ENCODE results near the gene RASSF8.
"Not testable (repeated sequence)": the region's sequence is repeated elsewhere in the genome, so short reads cannot be mapped to it uniquely, and the experiment has no call there.

RASSF8 gene

DNA sequence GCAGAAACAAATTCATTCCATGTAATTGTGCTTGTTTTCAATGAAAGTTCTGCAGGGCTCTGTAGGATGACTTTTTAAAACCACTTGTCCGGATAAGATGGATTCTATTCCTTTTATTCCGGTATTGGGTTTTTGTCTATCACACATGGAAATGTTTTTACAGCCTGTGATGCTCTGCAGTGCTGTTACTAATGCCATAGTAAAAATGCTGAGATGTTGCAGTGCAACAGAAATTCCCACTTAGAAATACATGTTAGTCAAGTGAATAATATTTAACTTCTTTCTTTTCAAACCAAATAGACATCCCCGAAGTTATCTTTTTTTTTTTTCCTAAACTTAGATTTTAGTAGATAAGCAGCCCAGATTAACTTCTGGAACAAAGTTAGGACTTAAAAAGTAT, 71.9 kb downstream of the RASSF8 start:
- DNase-seq = no peak

DNA sequence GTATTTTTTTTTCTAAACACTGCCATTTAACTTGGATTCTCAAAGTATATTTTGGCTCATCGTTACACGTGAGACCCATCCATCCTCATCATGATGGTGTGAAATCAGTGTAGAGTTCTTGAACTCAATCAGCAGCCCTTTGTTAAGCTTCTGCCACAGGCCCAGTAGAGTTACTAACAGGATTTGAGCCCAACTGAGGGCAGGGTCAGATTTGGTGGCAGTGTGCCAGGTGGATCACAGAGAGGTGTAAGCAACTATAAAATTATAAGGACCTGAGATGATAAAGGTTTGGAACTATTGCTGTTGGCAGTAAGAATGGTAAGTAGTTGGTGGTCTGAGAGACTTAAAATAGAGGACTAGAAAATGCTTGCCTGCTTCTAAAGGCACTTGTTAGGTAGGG, 72.8 kb downstream of the RASSF8 start:
- DNase-seq = no peak

DNA sequence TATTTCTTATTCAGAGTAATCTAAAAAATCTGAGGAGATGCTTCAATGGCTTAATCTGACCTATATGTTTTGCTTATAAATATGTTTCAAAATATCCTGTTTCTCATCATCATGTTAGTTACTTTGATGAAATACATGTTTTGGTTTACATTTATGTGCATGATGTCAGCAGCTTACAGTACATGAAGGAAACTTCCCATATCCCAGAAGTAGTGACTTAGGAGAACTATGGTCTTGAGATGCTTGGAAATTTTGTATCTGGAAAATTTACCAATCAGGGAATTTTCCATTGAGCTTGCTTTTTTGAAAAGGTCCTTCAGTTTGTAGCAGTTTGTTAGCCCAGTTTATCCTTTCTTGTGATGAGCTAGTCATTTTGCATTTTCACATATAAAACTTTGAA, 73.3 kb downstream of the RASSF8 start:
- no peak for DNase-seq

DNA sequence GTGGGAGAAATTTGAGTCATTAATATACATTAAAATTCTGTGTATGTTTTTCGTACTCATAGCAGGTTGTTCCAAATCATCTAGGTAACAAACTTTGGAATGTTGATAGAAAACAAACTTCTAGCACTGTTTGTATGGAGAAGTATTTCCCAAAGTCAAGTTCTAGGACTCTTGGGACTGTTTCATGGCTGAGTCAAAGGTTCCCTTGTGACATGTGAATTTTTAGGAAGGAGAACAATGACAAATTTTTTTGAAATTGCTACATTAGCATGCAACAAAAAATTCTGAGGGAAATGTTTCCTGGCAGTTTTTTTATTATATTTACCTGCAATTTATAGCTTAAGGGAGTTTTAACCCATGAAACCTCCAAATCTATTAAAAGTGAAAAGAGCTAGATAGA, 73.8 kb downstream of the RASSF8 start:
- no peak for DNase-seq

DNA sequence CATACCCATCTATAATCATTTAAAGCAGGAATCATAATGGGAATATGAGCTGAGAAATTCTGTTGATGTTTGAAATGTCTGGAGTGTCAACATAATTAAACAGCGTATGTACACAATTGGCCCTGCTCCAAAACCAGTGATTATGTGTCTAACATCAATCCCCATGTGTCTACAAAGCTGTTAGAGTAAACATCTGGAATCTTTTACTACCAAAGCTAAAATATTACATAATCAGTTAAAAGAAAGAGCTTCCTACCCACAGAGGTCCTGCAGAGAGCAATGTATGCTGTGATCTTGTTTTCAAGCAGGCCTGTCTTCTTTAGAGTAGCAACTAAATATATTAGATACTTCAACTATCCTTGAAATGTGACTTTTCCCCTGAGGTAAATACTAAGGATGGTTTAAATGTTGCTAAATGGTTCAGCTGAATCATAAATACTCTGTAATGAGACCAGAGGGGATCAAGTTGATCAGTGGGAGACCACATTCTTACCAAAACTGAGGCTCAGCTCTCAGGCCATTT, 74.3 kb downstream of the RASSF8 start:
- no peak for DNase-seq

DNA sequence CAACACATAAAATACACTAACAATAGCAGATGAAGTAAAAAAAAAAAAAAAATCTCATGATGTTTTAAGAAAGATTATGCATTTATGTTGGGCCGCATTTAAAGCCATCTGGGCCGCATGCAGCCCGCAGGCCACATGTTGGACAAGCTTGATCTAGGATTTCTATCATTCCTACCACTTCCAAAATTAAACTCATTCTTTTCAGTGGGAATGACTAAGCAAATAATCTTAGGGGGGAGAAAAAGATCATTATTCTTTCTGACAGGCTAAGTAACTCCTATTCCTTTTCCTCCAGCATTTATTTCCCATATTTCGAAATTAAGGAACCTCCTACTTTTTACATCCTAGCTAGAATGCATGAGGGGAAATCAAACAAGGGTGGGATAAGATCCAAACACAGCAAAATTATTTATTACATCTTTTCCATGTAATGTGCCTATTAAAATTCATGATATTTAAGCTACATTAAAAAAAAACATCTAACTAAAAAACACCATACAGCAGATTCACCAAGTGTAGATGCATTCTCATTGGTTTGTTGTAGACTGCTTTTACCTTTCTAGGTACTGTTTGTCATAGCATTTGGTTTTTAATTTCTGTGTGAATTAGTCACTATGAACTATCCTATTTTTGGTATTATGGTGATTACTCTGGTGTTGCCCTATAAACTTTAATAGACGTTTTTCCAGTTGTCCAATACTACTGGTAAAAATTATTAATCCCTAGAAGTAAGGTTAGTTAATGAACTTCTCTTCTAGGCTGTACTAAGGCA, 76.1 kb downstream of the RASSF8 start:
- no peak for DNase-seq

DNA sequence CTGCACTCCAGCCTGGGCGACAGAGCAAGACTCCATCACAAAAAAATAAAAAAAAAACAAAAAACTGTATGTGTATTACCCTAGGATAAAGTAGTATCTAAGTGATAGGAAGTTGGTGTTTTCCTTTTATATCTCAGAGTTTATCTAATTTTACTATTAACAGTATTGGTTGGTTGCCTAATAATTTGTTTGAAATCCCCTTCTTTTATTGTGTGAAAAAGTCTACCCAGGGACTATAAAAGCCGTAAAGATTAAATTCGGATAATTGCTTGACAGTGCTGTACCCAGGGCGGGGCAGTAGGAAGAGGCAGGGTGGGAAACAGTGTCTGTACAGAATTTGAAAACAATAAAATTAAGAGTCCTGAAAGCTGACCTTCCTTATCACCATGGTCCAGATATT, 78.4 kb downstream of the RASSF8 start:
- no peak for DNase-seq

DNA sequence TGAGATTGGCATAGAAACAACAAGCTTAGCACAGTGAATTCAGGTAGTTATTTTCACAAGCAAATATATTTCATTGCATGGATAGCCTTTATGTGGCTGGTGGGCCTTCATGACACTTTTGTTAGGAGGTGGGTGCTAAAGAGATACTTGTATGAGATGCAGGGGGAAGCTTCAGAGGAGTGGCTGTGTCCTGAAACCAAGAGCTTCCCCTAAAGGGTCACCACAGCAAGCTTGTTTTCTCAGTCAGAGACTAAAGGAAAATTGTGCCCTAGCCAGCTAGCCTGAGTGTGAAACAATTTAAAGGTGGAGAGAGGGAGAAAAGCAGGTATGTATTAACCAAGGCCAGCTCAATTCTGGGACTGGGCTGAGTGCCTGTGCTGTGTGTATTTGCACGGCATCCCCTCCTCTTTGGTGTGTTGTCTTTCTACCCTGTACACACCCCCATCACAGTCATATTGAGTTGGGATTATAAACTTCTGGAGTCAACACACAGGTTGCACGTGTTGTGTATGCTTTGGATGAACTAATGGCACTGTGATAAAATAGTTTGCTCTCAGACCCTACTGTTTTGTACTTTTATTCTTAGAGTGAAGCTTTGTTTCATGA, 79.2 kb downstream of the RASSF8 start:
- DNase-seq = no peak

DNA sequence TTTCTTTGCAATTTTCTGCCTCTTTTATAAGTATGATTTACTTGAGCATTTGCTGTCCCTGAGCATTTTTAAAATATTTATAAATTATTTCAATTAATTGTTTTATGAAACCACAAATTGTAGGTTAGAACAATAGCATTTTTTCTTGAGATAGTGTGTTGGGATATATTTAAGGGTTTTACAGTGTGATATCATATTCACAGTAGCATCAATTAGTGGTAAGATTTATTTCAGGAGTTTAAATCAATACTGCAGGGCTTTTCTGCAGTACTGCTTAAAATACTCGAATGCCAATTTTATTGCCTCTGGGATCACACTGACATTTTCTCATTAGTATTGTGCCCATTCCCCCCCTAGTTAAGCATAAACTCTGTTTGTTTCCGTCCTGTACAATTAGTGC, 84.2 kb downstream of the RASSF8 start:
- no peak for DNase-seq

DNA sequence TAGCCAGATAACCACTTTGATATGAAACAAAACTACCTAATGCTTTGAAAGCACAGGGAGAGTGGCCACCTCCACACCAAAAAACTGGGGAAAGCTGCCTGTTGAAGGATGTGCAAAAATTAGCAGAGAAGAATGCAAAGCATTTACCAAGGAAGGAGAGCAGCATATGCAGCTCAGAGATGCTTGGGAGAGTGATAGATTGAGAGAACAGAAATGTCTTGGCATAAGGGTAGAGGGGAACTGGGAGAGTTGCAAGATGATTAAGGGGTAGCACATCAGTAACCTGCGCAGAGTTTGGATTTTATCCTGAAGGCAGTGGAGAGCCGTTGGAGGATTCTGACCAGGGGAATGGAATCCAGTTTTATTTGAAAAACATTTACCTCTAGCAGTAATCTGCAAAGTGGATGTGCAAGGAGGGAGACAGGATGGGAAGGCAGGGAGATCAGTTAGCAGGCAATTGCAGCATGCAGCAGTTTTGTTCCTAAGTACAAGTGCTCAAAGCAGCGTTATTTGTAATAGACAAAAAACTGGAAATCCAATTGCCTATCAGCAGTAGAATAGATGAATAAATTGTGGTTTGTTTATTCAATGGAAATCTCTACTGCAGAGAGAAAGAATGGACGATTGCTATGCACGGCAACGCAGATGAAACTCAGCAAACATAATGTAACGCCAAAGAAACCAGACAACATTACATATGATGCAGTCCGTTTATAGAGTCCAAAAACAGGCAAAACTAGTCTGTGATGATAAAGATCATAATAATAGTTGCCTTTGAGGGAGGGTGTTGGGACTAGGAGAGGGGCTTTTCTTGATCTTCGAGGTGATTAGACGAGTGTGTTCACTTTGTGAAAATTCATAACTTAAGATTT, 84.9 kb downstream of the RASSF8 start:
- DNase-seq = no peak

DNA sequence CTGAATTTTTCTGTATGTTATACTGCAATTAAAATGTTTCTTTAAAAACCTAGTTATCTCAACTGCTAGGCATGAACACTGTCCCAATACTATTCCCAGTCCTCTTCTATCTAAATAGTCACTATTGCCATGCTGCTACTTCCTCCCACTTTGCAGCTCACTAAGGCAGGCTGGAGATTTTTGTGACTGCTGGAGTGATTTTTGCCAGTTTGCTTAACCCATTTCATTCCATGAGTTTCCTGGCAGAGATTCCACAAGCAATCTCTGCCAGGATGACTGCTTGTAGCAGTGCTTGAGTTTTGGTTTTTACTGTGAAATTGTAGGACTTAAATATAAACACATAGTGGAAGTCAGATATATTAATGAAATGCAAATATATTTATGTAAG, 85.5 kb downstream of the RASSF8 start:
- no peak for DNase-seq

DNA sequence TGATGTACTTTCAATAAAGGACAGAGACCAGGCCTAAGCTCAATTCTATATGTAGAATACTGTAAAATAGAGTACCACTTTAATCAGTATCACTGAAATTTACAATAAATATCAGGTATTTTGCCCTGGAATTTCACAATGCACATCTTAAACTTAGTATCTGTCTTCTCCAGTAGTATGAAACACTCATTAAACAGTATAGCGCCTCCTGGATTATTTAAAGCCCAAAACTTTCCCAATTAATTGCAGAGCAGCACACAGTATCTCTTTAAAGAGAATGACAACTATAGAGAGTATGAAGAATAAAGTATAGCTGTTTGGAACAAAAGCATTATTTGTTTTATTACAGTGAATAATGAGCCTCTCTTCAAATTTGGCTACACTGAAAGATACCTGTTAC, 86.1 kb downstream of the RASSF8 start:
- DNase-seq = no peak

DNA sequence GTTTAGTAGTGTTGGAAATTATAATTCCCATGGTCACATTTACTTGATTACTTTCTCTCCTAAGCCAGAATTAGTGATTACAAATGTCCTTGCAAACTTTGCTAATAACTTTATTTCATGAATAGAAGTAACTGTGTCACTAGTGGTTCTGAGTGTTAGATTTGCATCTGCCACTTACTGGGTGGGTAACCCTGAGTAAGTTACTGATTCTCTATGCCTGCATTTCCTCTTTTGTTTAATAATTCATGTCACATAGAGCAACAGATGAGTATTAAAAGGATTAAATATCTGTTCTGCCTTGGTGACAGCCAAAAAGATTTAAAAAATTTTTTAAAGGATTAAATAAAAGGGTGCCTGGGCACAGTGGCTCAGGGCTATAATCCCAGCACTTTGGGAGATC, 87.7 kb downstream of the RASSF8 start:
- DNase-seq = no peak

DNA sequence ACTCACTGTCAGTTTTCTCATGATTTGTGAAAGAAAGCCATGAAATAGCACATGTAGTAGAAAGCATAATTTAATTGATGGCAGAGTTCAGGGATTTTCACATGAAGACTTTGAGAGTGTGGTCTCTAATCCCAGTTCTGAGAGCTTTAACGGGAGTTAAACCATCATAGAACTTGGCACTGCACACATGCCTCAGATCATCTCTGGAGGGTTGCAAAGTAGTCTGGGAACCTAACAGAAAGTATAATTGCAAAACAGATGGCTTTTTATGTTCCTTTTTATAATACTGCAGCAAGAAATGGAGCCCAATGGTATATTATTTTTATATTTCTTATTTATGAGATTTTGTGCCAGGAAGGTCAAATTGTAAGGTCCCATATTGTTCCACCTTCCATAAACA, 88.4 kb downstream of the RASSF8 start:
- no peak for DNase-seq

DNA sequence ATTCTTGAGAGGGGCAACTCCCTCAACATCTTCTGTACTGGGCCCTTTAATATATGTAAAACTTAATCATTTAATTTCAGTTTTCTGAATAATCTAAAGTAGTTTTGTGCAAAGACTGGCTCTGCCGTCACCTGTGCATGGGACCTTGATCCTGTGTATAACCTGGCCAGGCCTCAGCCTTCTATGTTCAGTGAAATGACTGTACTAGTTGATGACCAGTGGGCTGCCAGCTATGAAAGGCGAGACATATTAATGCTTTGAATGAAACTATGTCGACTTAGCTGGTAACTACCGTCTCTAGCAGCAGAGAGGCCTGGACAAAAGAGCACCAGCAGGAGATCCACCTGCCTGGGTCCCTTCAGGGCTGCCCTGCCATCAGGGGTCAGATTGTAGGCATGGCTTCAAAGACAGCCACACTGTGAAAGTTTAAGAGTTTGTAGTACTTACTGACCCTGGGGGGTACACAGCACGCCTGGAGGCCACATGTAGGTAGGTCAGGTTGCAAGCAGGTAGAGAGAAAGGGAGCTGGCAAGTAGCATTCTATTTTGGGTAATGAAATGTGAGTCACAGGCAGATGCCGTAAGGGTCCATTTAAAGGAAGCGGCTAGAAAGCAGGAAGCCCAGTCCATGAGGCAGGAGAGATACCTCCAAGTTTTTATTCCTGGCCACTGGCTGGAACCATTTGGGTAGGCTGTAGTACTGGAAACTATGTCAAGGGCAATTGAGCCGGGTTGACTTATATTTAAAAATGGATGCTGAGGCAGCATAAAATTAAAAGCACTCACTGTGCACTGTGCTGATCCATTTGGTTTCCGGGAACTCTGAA, 89.1 kb downstream of the RASSF8 start:
- no peak for DNase-seq

DNA sequence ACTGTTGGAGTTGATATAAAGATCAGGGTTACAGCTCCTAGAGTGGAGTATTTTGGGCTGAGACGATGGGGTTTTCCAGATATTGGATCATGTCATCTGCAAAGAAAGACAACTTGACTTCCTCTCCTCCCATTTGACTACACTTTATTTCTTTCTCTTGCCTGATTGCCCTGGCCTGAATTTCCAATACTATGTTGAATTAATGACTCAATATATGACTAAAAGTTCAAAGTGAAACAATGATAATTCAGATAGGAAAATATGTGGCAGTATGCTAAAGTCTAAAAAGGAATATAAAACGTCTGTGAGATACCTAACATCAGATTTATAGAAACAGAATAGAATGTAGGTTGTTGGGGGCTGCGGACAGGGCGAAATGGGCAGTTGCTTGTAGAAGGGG, 94.2 kb downstream of the RASSF8 start:
- DNase-seq = no peak

DNA sequence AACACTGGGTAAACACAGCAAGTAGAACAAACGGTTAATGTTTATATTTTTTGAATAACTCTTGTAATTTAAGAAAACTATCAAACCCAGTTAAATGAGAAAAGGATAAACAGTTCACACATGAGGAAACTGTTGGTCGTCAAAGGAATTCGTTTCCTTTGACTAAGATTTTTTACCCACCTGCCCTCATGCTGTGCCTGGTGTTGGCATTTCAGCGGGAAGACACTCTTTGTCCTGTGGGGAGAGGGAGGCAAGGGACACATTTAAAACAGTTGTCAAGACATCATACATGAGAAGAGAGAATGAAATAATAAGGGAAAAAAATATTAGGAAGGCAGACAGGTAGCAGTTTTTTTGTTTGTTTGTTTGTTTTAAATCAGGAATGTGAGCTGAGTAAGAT, 95.9 kb downstream of the RASSF8 start:
- DNase-seq = no peak

DNA sequence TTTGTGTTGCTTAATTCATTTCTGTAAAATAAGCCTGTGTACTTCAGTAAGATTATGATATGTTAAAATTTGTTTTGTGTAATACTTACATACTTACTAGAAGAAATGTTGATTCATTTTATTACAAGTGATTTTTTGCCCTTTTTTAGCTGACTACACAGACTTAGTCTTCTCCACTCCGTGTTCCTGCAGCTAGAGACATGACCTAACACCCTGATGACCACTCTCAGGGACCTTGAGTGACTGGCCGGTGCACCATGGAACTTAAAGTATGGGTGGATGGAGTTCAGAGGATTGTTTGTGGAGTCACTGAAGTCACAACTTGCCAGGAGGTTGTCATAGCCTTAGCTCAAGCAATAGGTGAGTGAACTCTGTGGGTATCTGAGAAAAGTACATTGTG, 96.6 kb downstream of the RASSF8 start:
- DNase-seq = no peak

DNA sequence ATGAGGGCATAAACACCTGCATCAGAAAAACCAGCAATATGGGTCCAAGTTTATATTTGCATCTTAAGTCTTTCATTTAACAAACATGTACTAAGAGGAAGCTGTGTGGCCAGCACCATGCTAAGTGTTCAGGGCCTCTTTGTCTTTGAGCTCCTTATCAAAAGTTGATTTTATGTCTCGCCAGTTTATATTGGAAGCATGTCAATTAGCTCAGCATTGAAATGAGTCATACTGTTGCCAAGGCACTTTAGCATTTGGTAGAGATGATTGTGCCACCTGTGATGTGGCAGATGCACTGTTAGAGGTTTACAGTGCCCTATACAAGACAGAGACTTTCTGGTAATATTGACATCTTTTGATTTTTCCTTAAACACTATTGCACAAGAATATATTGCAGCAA, 97.9 kb downstream of the RASSF8 start:
- no peak for DNase-seq

DNA sequence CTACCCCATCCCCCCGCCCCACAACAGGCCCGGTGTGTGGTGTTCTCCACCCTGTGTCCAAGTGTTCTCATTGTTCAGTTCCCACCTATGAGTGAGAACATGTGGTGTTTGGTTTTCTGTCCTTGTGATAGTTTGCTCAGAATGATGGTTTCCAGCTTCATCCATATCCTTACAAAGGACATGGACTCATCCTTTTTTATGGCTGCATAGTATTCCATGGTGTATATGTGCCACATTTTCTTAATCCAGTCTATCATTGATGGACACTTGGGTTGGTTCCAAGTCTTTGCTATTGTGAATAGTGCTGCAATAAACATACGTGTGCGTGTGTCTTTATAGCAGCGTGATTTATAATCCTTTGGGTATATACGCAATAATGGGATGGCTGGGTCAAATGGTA, 98.8 kb downstream of the RASSF8 start:
- DNase-seq = not testable (repeated sequence)

DNA sequence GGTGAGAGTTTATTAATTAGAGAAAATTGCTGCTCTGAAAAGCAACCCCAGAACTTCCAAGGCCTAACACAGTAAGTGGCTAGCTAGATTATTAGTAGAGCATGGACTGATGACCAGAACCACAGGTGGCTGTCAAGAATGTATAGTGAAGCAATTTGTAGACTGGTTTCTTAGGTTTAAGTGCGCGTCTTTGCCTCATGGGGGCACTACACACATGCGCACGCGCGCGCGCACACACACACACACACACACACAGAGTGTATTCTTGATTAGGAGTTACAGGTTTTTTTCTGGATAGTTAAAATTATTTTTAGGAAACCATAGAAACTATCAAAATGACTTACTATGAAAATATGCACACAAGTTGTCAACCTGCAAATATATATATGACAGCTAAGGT, 99.8 kb downstream of the RASSF8 start:
- DNase-seq = no peak

DNA sequence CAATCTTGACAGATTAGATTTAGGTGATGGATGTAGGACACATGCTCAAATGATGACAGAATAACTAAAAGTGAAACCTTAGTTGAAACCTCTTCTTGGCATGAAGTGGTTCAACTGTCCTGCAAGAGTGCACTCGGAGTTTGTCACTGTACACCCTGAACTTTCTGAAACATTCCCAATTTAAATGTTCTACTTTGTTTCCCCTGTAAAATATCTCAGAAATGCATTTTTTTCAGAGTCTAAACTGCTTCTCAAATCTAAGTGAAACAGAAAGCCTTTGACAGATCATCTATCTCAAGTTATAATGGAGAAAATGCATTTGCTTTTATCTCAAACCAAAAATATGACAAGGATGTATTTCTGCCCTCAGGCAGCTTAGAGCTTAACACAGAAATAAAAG, 100.3 kb downstream of the RASSF8 start:
- no peak for DNase-seq

DNA sequence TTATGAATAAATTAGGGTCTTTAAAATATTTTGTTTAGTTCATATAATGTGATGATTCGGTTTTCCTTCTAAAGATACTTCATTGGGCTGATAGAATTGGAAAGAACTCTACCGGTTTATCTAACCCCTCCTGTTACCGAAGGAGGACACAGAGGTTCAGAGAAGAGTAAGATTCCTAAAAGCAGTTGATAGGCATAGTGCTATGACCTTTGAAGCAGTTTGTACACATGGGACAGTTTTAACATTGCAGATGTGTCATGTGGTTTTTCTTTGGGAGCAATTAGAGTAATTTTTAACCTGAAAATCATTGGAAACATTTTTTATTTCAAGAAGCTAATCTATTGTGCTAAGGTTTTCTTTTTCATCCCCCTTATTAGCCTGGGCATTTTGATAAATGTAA, 103.5 kb downstream of the RASSF8 start:
- DNase-seq = no peak
